HEK293 (cell line): Measurements from ENCODE around the gene NLRP11.

Experiments
- CTCF ChIA-PET: fragments of 350-600 bp; formaldehyde crosslinking; extraction: SDS; loops from one replicate; lab custom pipeline; 2021; ENCODE audit warnings: antibody characterized with exemption; lab: Yijun Ruan, JAX
- POLR2A ChIA-PET: fragments of 300-600 bp; formaldehyde crosslinking; extraction: SDS; loops from one replicate; lab custom pipeline; 2020; ENCODE audit warnings: antibody characterized with exemption, inconsistent platforms; lab: Yijun Ruan, JAX
- H3K27ac ChIP-seq: fragments of 200-500 bp; sonication (Bioruptor generic); 2 replicates; pipeline ENCODE4 v1.5.1; 2014; ENCODE audit warnings: low read depth, low read length, control low read depth, inconsistent platforms; ENCODE audit errors: extremely low read depth
- H3K36me3 ChIP-seq, 2 experiments: fragments of 200-500 bp in 1 of 2; sonication (Bioruptor generic) in 1 of 2; 1 replicate in 1 of 2; 2 replicates in 1 of 2; pipeline ENCODE4 v1.5.1; 2014 to 2017; ENCODE audit warnings: inconsistent platforms in 2 of 2, low read length in 2 of 2; ENCODE audit not compliant: control insufficient read depth in 2 of 2, insufficient read depth in 1 of 2
- H3K4me1 ChIP-seq: fragments of 200-500 bp; sonication (Bioruptor generic); 2 replicates; pipeline ENCODE4 v1.5.1; 2014; ENCODE audit warnings: mild to moderate bottlenecking, low read length, inconsistent platforms; ENCODE audit not compliant: control insufficient read depth, insufficient read depth
- H3K4me3 ChIP-seq: 2 replicates; pipeline ENCODE4 v1.5.1; 2011; ENCODE audit warnings: low read depth, mild to moderate bottlenecking, control low read depth, low read length, moderate library complexity
- H3K9me3 ChIP-seq: fragments of 200-500 bp; sonication (Bioruptor generic); 2 replicates; pipeline ENCODE4 v1.5.1; 2014; ENCODE audit warnings: low read depth, low read length, inconsistent platforms; ENCODE audit not compliant: control insufficient read depth, insufficient read depth
- FEZF1 ChIP-seq: fragments of 450-650 bp; formaldehyde crosslinking; IDR thresholded peaks from 2 replicates; pipeline ENCODE4 v1.5.1; 2016; ENCODE audit warnings: missing biosample characterization, missing genetic modification characterization
- MYNN ChIP-seq: fragments of 450-650 bp; formaldehyde crosslinking; IDR thresholded peaks from 2 replicates; pipeline ENCODE4 v1.5.1; 2016; ENCODE audit warnings: missing biosample characterization, missing genetic modification characterization, borderline replicate concordance
- RBAK ChIP-seq: fragments of 450-650 bp; formaldehyde crosslinking; IDR thresholded peaks from 2 replicates; pipeline ENCODE4 v1.5.1; 2016; ENCODE audit warnings: missing biosample characterization, missing genetic modification characterization
- SETDB1 ChIP-seq: IDR thresholded peaks from one replicate; pipeline ENCODE4 v1.6.1; 2017; ENCODE audit warnings: mild to moderate bottlenecking, low read length, moderate library complexity, mixed read lengths; ENCODE audit not compliant: insufficient read length
- YY1 ChIP-seq: fragments of 450-650 bp; formaldehyde crosslinking; IDR thresholded peaks from 2 replicates; pipeline ENCODE4 v1.5.1; 2018; ENCODE audit warnings: missing biosample characterization, missing genetic modification characterization
- ZBTB21 ChIP-seq: fragments of 450-650 bp; formaldehyde crosslinking; IDR thresholded peaks from 2 replicates; pipeline ENCODE4 v1.5.1; 2017; ENCODE audit warnings: missing biosample characterization, missing genetic modification characterization
- ZEB2 ChIP-seq: fragments of 450-650 bp; formaldehyde crosslinking; IDR thresholded peaks from 2 replicates; pipeline ENCODE4 v1.5.1; 2016; ENCODE audit warnings: missing biosample characterization, missing genetic modification characterization
- ZIC2 ChIP-seq: fragments of 450-650 bp; formaldehyde crosslinking; IDR thresholded peaks from 2 replicates; pipeline ENCODE4 v1.5.1; 2016; ENCODE audit warnings: missing biosample characterization, missing genetic modification characterization
- ZNF174 ChIP-seq: fragments of 450-650 bp; formaldehyde crosslinking; IDR thresholded peaks from 2 replicates; pipeline ENCODE4 v1.5.0; 2017; ENCODE audit warnings: missing biosample characterization, mild to moderate bottlenecking, missing genetic modification characterization
- ZNF184 ChIP-seq: fragments of 450-650 bp; IDR thresholded peaks from 2 replicates; pipeline ENCODE4 v1.5.1; 2018; ENCODE audit warnings: missing biosample characterization, mild to moderate bottlenecking, missing genetic modification characterization
- ZNF292 ChIP-seq: fragments of 450-650 bp; formaldehyde crosslinking; IDR thresholded peaks from 2 replicates; pipeline ENCODE4 v1.5.1; 2016; ENCODE audit warnings: low read depth, missing biosample characterization, missing genetic modification characterization, borderline replicate concordance
- ZNF391 ChIP-seq: fragments of 450-650 bp; formaldehyde crosslinking; IDR thresholded peaks from 2 replicates; pipeline ENCODE4 v1.5.1; 2016; ENCODE audit warnings: low read depth, missing biosample characterization, missing genetic modification characterization, borderline replicate concordance
- ZNF404 ChIP-seq: fragments of 450-650 bp; formaldehyde crosslinking; IDR thresholded peaks from 2 replicates; pipeline ENCODE4 v1.5.1; 2017; ENCODE audit warnings: missing biosample characterization, missing genetic modification characterization
- ZNF433 ChIP-seq: fragments of 450-650 bp; formaldehyde crosslinking; IDR thresholded peaks from 2 replicates; pipeline ENCODE4 v1.5.1; 2016; ENCODE audit warnings: missing biosample characterization, missing genetic modification characterization, low read depth
- ZNF521 ChIP-seq: fragments of 450-650 bp; formaldehyde crosslinking; IDR thresholded peaks from 2 replicates; pipeline ENCODE4 v1.5.1; 2017; ENCODE audit warnings: missing biosample characterization, mild to moderate bottlenecking, missing genetic modification characterization
- ZNF548 ChIP-seq: fragments of 450-650 bp; formaldehyde crosslinking; IDR thresholded peaks from 2 replicates; pipeline ENCODE4 v1.5.1; 2016; ENCODE audit warnings: missing biosample characterization, missing genetic modification characterization
- ZNF560 ChIP-seq: fragments of 450-650 bp; formaldehyde crosslinking; IDR thresholded peaks from 2 replicates; pipeline ENCODE4 v1.5.1; 2017; ENCODE audit warnings: missing biosample characterization, missing genetic modification characterization, borderline replicate concordance
- ZNF596 ChIP-seq: fragments of 450-650 bp; IDR thresholded peaks from 2 replicates; pipeline ENCODE4 v1.5.0; 2018; ENCODE audit warnings: missing biosample characterization, mild to moderate bottlenecking, missing genetic modification characterization, moderate library complexity
- ZNF600 ChIP-seq: fragments of 450-650 bp; formaldehyde crosslinking; IDR thresholded peaks from 2 replicates; pipeline ENCODE4 v1.5.1; 2016; ENCODE audit warnings: missing biosample characterization, missing genetic modification characterization
- ZNF658 ChIP-seq: fragments of 450-650 bp; formaldehyde crosslinking; IDR thresholded peaks from 2 replicates; pipeline ENCODE4; 2016; ENCODE audit warnings: missing biosample characterization, missing genetic modification characterization
- ZNF747 ChIP-seq: fragments of 450-650 bp; formaldehyde crosslinking; IDR thresholded peaks from 2 replicates; pipeline ENCODE4 v1.5.1; 2016; ENCODE audit warnings: missing biosample characterization, missing genetic modification characterization
- ZNF777 ChIP-seq: fragments of 450-650 bp; formaldehyde crosslinking; IDR thresholded peaks from 2 replicates; pipeline ENCODE4 v1.5.1; 2017; ENCODE audit warnings: missing biosample characterization, missing genetic modification characterization, borderline replicate concordance
- ZXDB ChIP-seq: fragments of 450-650 bp; formaldehyde crosslinking; IDR thresholded peaks from 2 replicates; pipeline ENCODE4 v1.5.1; 2016; ENCODE audit warnings: missing biosample characterization, missing genetic modification characterization
- TF ChIP-seq, protein P1 (sequence below): fragments of 450-650 bp; formaldehyde crosslinking; IDR thresholded peaks from 2 replicates; pipeline ENCODE4 v1.5.1; 2016; ENCODE audit warnings: missing biosample characterization, missing genetic modification characterization
- TF ChIP-seq, protein P2 (sequence below): fragments of 450-650 bp; formaldehyde crosslinking; IDR thresholded peaks from 2 replicates; pipeline ENCODE4 v1.5.1; 2016; ENCODE audit warnings: missing biosample characterization, missing genetic modification characterization
- TF ChIP-seq, protein P3 (sequence below): fragments of 450-650 bp; formaldehyde crosslinking; IDR thresholded peaks from 2 replicates; pipeline ENCODE4 v1.5.1; 2017; ENCODE audit warnings: missing biosample characterization, mild to moderate bottlenecking, missing genetic modification characterization, moderate library complexity
- TF ChIP-seq, protein P4 (sequence below): IDR thresholded peaks from 2 replicates; pipeline ENCODE4 v1.6.1; 2011; ENCODE audit warnings: mild to moderate bottlenecking, low read depth, low read length, borderline replicate concordance

Gene NLRP11

DNA sequence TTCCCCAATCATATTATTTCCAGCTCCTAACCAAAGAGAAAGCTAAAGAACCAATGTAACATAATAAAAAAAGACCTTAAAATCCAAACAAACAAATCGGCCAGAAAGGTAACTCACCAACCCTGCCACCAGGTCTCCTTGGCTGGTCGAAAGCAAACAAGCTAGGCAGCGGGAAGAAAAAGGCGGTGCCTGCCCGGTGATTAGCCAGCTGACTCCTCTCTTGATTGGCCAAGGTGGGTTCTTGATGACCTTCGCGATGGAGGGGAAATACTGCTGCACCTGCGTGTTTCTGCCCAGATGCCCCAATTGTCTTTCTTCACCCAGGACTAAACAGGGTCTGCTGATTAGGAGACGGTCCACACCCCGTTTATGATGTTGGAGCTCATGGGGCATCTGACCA, at the start of gene NLRP11:
TSS of gene NLRP11 (minus strand) at position 154 of the 400 bp plus-strand sequence. CDS start 13,825 bp downstream, outside the sequence.
- POLR2A ChIA-PET: no interaction called here
- no peaks in the 10 kb centered on the region for H3K4me1 ChIP-seq
- TF ChIP-seq ZIC2 (tag by site-specific recombination) (no peak), ZNF596 (tag by site-specific recombination) (no peak), ZNF548 (tag by site-specific recombination) (no peak), ZNF433 (tag by site-specific recombination) (no peak), ZNF521 (tag by site-specific recombination) (no peak), RBAK (no peak), ZNF658 (tag by site-specific recombination) (no peak), ZNF184 (no peak), ZNF600 (tag by site-specific recombination) (no peak), ZBTB21 (tag by site-specific recombination) (no peak)
- TF ChIP-seq, protein P1, sequence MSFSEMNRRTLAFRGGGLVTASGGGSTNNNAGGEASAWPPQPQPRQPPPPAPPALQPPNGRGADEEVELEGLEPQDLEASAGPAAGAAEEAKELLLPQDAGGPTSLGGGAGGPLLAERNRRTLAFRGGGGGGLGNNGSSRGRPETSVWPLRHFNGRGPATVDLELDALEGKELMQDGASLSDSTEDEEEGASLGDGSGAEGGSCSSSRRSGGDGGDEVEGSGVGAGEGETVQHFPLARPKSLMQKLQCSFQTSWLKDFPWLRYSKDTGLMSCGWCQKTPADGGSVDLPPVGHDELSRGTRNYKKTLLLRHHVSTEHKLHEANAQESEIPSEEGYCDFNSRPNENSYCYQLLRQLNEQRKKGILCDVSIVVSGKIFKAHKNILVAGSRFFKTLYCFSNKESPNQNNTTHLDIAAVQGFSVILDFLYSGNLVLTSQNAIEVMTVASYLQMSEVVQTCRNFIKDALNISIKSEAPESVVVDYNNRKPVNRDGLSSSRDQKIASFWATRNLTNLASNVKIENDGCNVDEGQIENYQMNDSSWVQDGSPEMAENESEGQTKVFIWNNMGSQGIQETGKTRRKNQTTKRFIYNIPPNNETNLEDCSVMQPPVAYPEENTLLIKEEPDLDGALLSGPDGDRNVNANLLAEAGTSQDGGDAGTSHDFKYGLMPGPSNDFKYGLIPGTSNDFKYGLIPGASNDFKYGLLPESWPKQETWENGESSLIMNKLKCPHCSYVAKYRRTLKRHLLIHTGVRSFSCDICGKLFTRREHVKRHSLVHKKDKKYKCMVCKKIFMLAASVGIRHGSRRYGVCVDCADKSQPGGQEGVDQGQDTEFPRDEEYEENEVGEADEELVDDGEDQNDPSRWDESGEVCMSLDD: no peak
- H3K4me3 ChIP-seq: no peak within 1 kb of the TSS
- no peaks in the 10 kb centered on the region for H3K36me3 ChIP-seq
- no peak within 1 kb of the TSS for H3K27ac ChIP-seq
- no peaks in the 10 kb centered on the region; the same call in 1 of the 2 replicates for H3K9me3 ChIP-seq
- CTCF ChIA-PET: interaction anchor here (0.6 to 1.0 kb wide), 4 partner anchors 15 to 672 kb away, joined by 3 to 5 read pairs (median 4); no protein-coding TSS in a partner anchor

DNA sequence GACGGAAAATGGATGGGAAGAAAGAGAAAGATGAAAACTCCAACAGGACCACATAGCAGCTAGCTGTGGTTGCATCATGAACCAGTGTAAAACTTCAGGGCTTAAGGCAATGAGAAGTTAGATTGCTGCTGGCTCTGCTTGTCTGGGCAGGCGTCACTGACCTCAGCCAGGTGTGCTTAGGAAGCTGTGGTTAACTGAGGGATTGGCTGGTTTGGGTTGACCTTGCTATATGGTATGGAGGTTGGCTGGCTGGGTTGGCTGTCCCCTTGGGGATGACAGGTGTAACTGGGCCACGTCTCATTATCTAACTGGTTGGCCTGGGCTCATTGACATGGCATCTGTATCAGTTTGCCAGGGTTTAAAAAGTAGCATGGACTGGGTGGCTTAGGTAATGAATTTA, 45.4 kb upstream of the NLRP11 start:
- TF ChIP-seq, protein P2, sequence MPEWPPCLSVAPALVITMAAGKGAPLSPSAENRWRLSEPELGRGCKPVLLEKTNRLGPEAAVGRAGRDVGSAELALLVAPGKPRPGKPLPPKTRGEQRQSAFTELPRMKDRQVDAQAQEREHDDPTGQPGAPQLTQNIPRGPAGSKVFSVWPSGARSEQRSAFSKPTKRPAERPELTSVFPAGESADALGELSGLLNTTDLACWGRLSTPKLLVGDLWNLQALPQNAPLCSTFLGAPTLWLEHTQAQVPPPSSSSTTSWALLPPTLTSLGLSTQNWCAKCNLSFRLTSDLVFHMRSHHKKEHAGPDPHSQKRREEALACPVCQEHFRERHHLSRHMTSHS (tag by site-specific recombination): no peak
- TF ChIP-seq ZNF747 (tag by site-specific recombination) (no peak), ZNF777 (tag by site-specific recombination) (no peak), ZXDB (no peak), ZNF404 (tag by site-specific recombination) (no peak), ZNF560 (tag by site-specific recombination) (no peak), SETDB1 (no peak)
- no peaks in the 10 kb centered on the region for H3K4me1 ChIP-seq
- ChIA-PET POLR2A (no interaction called here), CTCF (no interaction called here)
- H3K9me3 ChIP-seq: no peaks in the 10 kb centered on the region
- H3K27ac ChIP-seq: no peak overlapping the region
- no peaks in the 10 kb centered on the region for H3K36me3 ChIP-seq
- no peak overlapping the region for H3K4me3 ChIP-seq

DNA sequence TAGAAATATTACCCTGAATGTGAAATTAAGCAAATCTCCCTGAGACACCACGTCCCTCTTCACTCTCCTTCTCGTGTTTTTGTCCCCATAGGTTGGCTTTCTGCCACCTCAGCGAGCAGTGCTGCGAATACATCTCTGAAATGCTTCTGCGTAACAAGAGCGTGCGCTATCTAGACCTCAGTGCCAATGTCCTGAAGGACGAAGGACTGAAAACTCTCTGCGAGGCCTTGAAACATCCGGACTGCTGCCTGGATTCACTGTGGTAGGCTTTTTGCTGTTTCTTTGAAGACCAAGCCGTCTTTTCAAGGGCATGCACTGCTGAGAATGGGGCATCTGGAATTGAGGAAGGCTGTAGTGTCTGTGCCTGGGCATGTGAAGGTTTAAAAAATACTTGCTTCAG, 38.9 kb upstream of the NLRP11 start:
- Histone ChIP-seq H3K36me3 (no peaks in the 10 kb centered on the region), H3K27ac (no peak overlapping the region), H3K4me3 (no peak overlapping the region), H3K9me3 (no peaks in the 10 kb centered on the region), H3K4me1 (no peaks in the 10 kb centered on the region)
- POLR2A ChIA-PET: no interaction called here
- CTCF ChIA-PET: no interaction called here
- TF ChIP-seq FEZF1 (tag by site-specific recombination): no peak
- TF ChIP-seq ZEB2: no peak
- no peak for TF ChIP-seq ZNF777 (tag by site-specific recombination)
- no peak for TF ChIP-seq MYNN
- no peak for TF ChIP-seq YY1 (tag by site-specific recombination)
- TF ChIP-seq, protein P3, sequence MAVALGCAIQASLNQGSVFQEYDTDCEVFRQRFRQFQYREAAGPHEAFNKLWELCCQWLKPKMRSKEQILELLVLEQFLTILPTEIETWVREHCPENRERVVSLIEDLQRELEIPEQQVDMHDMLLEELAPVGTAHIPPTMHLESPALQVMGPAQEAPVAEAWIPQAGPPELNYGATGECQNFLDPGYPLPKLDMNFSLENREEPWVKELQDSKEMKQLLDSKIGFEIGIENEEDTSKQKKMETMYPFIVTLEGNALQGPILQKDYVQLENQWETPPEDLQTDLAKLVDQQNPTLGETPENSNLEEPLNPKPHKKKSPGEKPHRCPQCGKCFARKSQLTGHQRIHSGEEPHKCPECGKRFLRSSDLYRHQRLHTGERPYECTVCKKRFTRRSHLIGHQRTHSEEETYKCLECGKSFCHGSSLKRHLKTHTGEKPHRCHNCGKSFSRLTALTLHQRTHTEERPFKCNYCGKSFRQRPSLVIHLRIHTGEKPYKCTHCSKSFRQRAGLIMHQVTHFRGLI (tag by site-specific recombination): no peak
- TF ChIP-seq, protein P4, sequence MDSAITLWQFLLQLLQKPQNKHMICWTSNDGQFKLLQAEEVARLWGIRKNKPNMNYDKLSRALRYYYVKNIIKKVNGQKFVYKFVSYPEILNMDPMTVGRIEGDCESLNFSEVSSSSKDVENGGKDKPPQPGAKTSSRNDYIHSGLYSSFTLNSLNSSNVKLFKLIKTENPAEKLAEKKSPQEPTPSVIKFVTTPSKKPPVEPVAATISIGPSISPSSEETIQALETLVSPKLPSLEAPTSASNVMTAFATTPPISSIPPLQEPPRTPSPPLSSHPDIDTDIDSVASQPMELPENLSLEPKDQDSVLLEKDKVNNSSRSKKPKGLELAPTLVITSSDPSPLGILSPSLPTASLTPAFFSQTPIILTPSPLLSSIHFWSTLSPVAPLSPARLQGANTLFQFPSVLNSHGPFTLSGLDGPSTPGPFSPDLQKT: no peak
- no peak for TF ChIP-seq ZNF292 (tag by site-specific recombination)
- TF ChIP-seq ZNF391: no peak
- TF ChIP-seq ZNF174 (tag by site-specific recombination): no peak
